Neural progenitor cell (in vitro differentiated cells): Measurements from ENCODE around the gene FAF1. TPM values are rescaled to one million over a fixed set of nuclear protein-coding genes. Genes with fewer than 3 reads are reported as not detected.

Experiments
- DNase-seq: peaks from one replicate; pipeline ENCODE4 v3.0.0-alpha.2; 2016; ENCODE audit warnings: low spot score
- H2AFZ ChIP-seq: fragments of 200-600 bp; sonication (generic); replicated peaks from 2 replicates; pipeline ENCODE4 v1.6.1; 2016; ENCODE audit warnings: antibody characterized with exemption
- H3F3A ChIP-seq: fragments of 200-600 bp; sonication (generic); 2 replicates; pipeline ENCODE4 v1.6.1; 2016; ENCODE audit warnings: antibody characterized with exemption, low read depth
- H3K27ac ChIP-seq: fragments of 200-600 bp; sonication (generic); 2 replicates; pipeline ENCODE4 v1.5.1; 2016; ENCODE audit warnings: mild to moderate bottlenecking
- H3K27me3 ChIP-seq: fragments of 200-600 bp; sonication (generic); 2 replicates; pipeline ENCODE4 v1.6.1; 2016; ENCODE audit warnings: mild to moderate bottlenecking, moderate library complexity
- H3K36me3 ChIP-seq: fragments of 200-600 bp; sonication (generic); 2 replicates; pipeline ENCODE4 v1.5.1; 2016
- H3K4me1 ChIP-seq: fragments of 200-600 bp; sonication (generic); 2 replicates; pipeline ENCODE4 v1.6.1; 2016; ENCODE audit warnings: mixed run types
- H3K4me2 ChIP-seq: fragments of 200-600 bp; sonication (generic); 2 replicates; pipeline ENCODE4 v1.6.1; 2016
- H3K4me3 ChIP-seq: fragments of 200-600 bp; sonication (generic); 2 replicates; pipeline ENCODE4 v1.5.1; 2016
- H3K79me2 ChIP-seq: fragments of 200-600 bp; sonication (generic); 2 replicates; pipeline ENCODE4 v1.6.1; 2016; ENCODE audit warnings: low read depth
- H3K9ac ChIP-seq: fragments of 200-600 bp; sonication (generic); 2 replicates; pipeline ENCODE4 v1.6.1; 2016
- H3K9me3 ChIP-seq: fragments of 200-600 bp; sonication (generic); 2 replicates; pipeline ENCODE4 v1.5.1; 2016; ENCODE audit warnings: low read depth
- H4K20me1 ChIP-seq: fragments of 200-600 bp; sonication (generic); 2 replicates; pipeline ENCODE4 v1.6.1; 2016; ENCODE audit warnings: low read depth
- H3K27ac Mint-ChIP-seq: 3 replicates; pipeline ENCODE4 v1.8.0; 2021; ENCODE audit warnings: mixed read lengths
- H3K27me3 Mint-ChIP-seq: 2 replicates; pipeline ENCODE4 v1.8.0; 2022; ENCODE audit warnings: low read depth, mild to moderate bottlenecking, inconsistent platforms, moderate library complexity, mixed read lengths; ENCODE audit not compliant: insufficient read depth
- H3K36me3 Mint-ChIP-seq: 3 replicates; pipeline ENCODE4 v1.8.0; 2021; ENCODE audit warnings: mixed read lengths
- H3K4me1 Mint-ChIP-seq: 3 replicates; pipeline ENCODE4 v1.8.0; 2021; ENCODE audit warnings: mixed read lengths
- H3K4me3 Mint-ChIP-seq: 3 replicates; pipeline ENCODE4 v1.8.0; 2021; ENCODE audit warnings: mild to moderate bottlenecking, moderate library complexity, mixed read lengths
- H3K9me3 Mint-ChIP-seq: 3 replicates; pipeline ENCODE4 v1.8.0; 2020; ENCODE audit warnings: mixed read lengths
- CTCF ChIP-seq: fragments of 200-600 bp; sonication (generic); IDR thresholded peaks from 2 replicates; pipeline ENCODE4 v1.5.1; 2017; ENCODE audit warnings: antibody characterized with exemption, mild to moderate bottlenecking
- EZH2 ChIP-seq: fragments of 200-600 bp; sonication (generic); IDR thresholded peaks from 2 replicates; pipeline ENCODE4 v1.6.1; 2017; ENCODE audit warnings: antibody characterized with exemption, mild to moderate bottlenecking, moderate library complexity
- EZH2phosphoT487 ChIP-seq: fragments of 200-600 bp; sonication (generic); IDR thresholded peaks from 2 replicates; pipeline ENCODE4 v1.6.1; 2017; ENCODE audit warnings: antibody characterized with exemption
- total RNA-seq: library from RNA; depleted of rRNA; stranded (reverse); fragments of >200 nt; gene quantifications from 2 replicates; pipeline ENCODE4 v1.2.3, GENCODE V29; 2015; ENCODE audit warnings: low replicate concordance

Gene FAF1
- total RNA-seq, 1 donor from 2014 or later = 103 TPM

- Mint-ChIP-seq H3K27ac (no peak within 1 kb of the TSS), H3K36me3 (no peaks in the 10 kb centered on the region), H3K4me1 (peaks cover 12% of the 10 kb centered on the region), H3K9me3 (peaks cover 2% of the 10 kb centered on the region), H3K4me3 (peak within 1 kb of the TSS; percentile 91), H3K27me3 (peaks cover 64% of the 10 kb centered on the region)
- Histone ChIP-seq H3K27me3 (peaks cover 95% of the 10 kb centered on the region), H4K20me1 (peaks cover 61% of the 10 kb centered on the region), H3K4me1 (no peaks in the 10 kb centered on the region), H3F3A (peaks cover 56% of the 10 kb centered on the region), H3K9me3 (no peaks in the 10 kb centered on the region), H3K36me3 (no peaks in the 10 kb centered on the region), H3K27ac (no peak within 1 kb of the TSS), H3K4me2 (peak within 1 kb of the TSS; percentile 89), H3K4me3 (peak within 1 kb of the TSS; percentile 59), H2AFZ (peak within 1 kb of the TSS; percentile 97), H3K9ac (no peak within 1 kb of the TSS), H3K79me2 (no peaks in the 10 kb centered on the region)
- peak; percentile 77 for DNase-seq
- peak; percentile 28 for TF ChIP-seq EZH2phosphoT487
- no peak for TF ChIP-seq CTCF
- TF ChIP-seq EZH2 = peak; percentile 11
These were observed 9.8 kb upstream of the FAF1 start, which contains the start of gene CDKN2C for GRCh38 chr1:50969611-50970508. TSS of gene CDKN2C (plus strand) at chr1:50970245. CDS start at chr1:50970369, 124 bp downstream.

GRCh38 chr1:50968821-50969610 lies 8.9 kb upstream of the FAF1 start:
- no peak overlapping the region for H3K9ac ChIP-seq
- H3K9me3 ChIP-seq = no peaks in the 10 kb centered on the region
- H3K4me1 ChIP-seq = no peaks in the 10 kb centered on the region
- H4K20me1 ChIP-seq = peaks cover 53% of the 10 kb centered on the region
- H2AFZ ChIP-seq = peak overlapping the region; percentile 97
- TF ChIP-seq EZH2 (peak; percentile 67), EZH2phosphoT487 (peak; percentile 73), CTCF (no peak)
- peaks cover 95% of the 10 kb centered on the region for H3K27me3 ChIP-seq
- H3K79me2 ChIP-seq = no peaks in the 10 kb centered on the region
- H3K27ac ChIP-seq = no peak overlapping the region
- Mint-ChIP-seq H3K9me3 (peaks cover 2% of the 10 kb centered on the region), H3K4me1 (peaks cover 12% of the 10 kb centered on the region), H3K4me3 (peak overlapping the region; percentile 91), H3K36me3 (no peaks in the 10 kb centered on the region), H3K27me3 (peaks cover 61% of the 10 kb centered on the region), H3K27ac (peak overlapping the region; percentile 74)
- DNase-seq = peak; percentile 65
- H3K4me3 ChIP-seq = peak overlapping the region; percentile 59
- H3K36me3 ChIP-seq = no peaks in the 10 kb centered on the region
- H3K4me2 ChIP-seq = peak overlapping the region; percentile 89
- H3F3A ChIP-seq = peaks cover 55% of the 10 kb centered on the region

- Histone ChIP-seq H3F3A (peaks cover 47% of the 10 kb centered on the region), H3K9ac (no peak overlapping the region), H3K4me1 (no peaks in the 10 kb centered on the region), H3K27me3 (peaks cover 95% of the 10 kb centered on the region), H3K4me3 (peak overlapping the region; percentile 59), H3K4me2 (peak overlapping the region; percentile 89), H3K9me3 (no peaks in the 10 kb centered on the region), H3K79me2 (no peaks in the 10 kb centered on the region), H3K27ac (no peak overlapping the region), H2AFZ (peak overlapping the region; percentile 97), H4K20me1 (peaks cover 45% of the 10 kb centered on the region), H3K36me3 (no peaks in the 10 kb centered on the region)
- Mint-ChIP-seq H3K36me3 (no peaks in the 10 kb centered on the region), H3K4me1 (peaks cover 12% of the 10 kb centered on the region), H3K4me3 (peak overlapping the region; percentile 91), H3K27me3 (peaks cover 54% of the 10 kb centered on the region), H3K9me3 (no peaks in the 10 kb centered on the region), H3K27ac (peak overlapping the region; percentile 74)
- peak; percentile 95 for DNase-seq
- TF ChIP-seq CTCF (peak; percentile 44), EZH2 (peak; percentile 50), EZH2phosphoT487 (no peak)
These were observed 8.2 kb upstream of the FAF1 start for GRCh38 chr1:50968158-50968820.
